RPMI8226 (cell line): ENCODE data around the gene CCDC136.
A peak's percentile ranks its signal among the peaks of the same experiment; 100 is the strongest.

Experiments used
- DNase-seq: peaks from one replicate; pipeline ENCODE4 v3.0.0-alpha.2; 2015

The CCDC136 gene

DNA sequence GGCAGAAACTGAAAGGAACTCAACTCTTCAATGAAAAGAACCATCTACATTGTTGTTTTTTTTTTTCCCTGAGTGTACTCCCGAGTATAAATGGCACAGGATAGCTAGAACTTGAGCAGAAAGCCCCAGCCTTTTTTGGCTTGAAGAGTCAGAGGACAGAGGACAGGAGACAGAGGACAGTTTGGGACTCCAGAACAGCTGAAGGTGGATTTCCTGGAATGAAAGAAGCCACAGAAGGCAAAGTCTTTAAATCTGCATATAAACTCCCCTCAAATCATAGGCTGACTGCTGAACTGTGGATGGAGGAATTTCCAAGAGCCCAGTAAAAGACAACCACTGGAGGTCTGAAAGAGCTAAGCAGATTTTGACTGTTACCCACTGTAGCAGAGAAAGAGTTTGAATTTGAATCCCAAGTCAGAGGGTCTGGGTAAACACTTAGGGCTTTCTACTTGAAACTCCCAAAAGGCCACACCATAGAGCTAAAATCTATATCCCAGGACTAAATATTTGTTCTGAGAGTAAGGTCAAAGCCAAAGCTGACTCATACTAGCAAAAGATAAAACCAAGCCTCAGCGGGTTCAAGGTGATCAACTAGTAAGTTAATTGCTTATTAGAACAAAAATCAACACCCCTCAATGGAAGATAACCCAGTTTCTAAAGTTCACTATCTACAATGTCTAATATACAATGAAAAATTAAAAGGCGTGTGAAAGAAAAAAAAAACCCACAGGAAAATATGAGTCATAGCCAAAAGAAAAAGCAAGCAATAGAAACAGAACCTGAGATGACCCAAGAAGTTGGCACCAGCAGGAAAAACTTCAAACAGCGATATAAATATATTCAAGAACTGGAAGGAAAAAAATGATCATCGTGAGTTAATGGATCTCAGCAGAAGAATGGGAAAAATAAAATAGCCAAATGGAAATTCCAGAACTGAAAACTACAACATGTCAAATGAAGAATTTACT is 14.3 kb upstream of the CCDC136 start:
- DNase-seq, result no peak

GRCh38 chr7:128778946-128779345 is 12.8 kb upstream of the CCDC136 start:
- no peak for DNase-seq

DNA sequence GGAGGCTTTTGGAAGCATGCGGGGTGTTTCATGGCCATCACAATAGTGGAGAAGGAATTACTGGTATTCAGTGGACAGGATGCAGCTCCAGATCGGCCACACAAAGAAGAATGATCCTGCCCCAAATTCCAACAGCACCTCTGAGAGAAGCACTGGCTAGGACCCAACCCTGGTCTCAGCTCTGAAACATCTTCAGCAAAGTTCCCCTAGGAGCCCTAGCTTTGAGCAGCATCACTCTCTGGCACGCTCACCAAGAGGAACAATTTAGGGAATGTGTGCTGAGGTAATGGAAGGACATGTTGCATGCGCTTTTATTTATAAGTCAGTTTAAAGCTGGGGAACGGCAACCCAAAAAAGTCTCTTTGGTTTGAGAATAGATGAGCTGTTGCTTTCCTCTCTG is 10.6 kb upstream of the CCDC136 start:
- no peak for DNase-seq

DNA sequence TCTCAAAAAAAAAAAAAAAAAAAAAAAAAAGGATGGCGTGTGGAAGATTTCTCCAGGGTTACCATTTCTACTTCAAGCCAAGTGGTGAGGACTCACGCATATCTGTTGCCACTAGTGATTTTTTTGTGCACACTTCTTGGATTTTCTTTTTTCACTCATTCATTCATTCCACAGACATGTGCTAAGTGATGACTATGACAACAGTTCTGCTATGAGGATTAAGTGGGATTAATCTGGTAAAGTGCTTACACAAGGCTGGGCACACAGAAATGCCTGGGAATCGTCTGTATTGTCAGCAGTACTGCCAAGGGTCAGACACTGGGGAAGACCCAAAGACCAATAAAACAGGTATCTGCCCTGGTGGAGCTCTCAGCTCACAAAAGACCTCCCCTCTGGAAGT is 9.9 kb upstream of the CCDC136 start:
- no peak for DNase-seq

DNA sequence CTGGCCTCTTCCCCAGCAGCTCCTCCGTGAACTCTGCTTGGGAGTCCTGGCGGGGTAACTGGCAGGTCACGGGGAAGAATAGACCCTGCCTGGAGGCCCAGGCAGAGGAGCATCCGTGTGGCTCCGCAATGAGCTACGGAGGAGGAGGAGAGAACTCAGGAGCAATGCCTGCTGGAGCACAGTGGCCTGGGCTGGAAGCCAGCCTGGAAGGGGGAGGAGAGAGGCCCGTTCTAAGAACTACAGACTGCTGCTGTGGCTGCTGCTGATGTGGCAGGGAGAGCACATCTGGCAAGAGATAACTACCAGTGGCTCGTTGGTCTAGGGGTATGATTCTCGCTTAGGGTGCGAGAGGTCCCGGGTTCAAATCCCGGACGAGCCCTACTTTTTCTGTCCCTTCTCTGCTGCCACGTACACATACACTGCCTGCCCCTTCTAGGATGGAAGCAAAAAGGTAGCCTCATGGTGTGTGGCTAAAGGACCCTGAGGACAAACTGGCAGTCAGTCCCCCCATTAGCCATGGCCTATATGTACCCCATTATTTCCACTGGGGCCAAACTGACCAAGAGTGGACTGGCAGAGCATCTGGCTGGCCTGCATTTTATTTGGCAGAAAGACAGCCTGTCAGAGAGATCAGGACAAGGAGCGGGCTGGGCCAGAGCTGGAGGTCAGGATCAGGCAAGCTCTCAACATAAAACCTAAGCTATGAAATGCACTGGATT is 8.5 kb upstream of the CCDC136 start:
- DNase-seq, result peak; percentile 83

GRCh38 chr7:128785738-128786137 is 6.0 kb upstream of the CCDC136 start:
- no peak for DNase-seq

- no peak for DNase-seq
These were observed 3.0 kb upstream of the CCDC136 start for GRCh38 chr7:128788446-128789412.

DNA sequence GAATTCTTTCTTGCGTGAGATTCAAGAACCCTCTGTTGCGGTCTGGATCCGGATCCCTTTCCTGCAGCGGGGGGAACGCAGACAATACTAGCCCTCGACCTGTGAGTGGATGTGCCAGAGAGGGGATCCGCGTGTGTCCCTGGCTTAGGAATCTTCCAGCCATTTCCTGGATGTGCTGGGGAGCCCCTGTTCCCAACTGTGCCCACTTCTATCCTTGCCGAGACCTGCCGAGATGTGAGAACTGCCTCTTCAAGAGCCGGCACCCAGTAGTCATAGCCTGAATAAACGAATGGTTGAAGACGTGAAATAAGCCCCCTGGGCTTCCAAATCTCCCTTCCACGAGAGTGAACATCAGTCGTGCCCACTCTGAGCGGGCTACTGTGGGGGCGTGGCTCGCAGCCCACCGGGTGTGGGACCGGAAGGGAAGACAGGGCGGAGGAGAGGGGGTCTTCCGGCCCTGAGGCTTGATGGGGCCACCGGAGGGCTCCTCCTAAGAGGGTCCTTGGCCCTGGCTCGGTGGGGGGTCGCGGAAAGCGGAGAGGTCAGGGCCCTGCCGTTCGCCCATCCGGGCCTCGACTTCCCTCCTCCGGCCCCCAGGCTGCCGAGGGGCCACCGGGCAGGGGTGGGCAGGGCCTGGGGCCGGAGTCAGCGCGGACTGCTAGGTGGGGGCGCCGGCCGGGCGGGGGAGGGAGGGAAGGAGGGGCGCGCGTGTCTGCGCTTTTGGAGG is 1.3 kb upstream of the CCDC136 start:
- no peak for DNase-seq

GRCh38 chr7:128791972-128792327 is 182 bp downstream of the CCDC136 start:
- DNase-seq, result no peak

DNA sequence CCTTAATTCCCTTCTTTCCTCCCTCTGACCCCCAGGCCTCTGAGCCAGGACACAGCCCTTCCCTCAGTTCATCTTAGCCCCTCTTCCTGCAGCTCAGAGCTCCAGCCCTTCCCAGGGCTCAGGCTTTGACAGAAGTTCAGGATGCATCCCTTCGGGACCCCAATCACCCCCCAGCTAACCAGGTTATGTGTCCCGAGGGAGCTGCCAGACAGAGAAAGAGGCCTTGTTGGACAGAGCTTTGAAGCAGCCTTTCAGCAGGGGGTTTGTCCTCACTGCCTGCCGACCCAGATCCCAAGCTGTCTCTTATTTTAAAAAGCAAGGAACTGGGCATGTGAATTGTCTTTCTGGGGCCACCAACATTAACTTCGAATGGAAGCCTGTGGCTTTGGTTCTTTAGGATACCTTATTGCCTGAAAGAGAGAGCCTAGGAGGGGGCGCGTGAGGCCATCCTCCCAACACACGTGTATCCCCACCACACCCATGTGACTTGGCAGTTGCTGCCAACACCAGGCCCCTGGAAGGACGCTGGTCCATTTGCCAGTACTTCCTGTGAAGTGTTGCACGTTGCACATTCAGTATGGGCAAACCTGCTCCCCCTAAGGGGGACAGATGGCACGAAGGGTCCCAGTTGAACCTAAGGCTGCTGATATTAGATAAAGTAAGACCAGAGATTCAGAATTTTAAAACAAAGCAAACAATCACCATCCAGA is 858 bp downstream of the CCDC136 start:
- DNase-seq, result no peak

DNA sequence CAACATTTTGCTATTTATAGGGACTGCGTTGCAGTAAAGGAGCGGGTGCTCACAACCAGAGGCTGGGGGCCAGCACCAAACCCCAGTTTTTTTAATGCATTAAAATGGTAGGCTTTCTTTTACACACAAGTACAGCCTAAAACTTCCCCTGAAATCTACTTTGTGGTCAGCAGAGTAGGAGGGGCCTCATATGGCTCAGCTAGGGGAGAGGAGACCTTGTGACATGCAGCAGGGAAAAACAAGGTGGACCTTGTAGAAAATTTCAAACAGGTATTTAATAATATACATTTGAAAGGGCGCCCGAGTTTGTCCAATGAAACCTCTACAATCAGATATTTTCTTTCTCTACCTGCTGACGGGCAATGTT is 1.4 kb downstream of the CCDC136 start:
- no peak for DNase-seq

DNA sequence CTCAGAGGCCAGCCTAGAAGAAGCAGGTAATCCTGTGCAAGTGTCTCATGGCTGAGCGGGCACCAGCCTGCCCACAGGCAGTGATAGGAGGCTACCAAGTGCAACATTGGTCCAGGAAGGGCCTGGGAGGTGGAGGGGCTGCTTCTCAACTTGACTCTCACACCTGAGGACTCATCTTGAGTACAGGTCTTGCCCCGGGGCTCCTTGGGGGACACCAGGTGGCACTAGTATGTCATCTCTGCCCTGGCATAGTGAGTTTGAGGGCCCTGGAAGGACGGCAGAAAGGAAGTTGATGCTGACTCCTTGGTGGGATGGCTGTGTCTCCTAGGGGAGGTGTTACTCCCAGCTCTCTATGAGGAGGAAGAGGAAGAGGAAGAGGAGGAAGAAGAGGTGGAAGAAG is 2.3 kb downstream of the CCDC136 start:
- peak; percentile 76 for DNase-seq

- no peak for DNase-seq
These were observed 2.7 kb downstream of the CCDC136 start for GRCh38 chr7:128794436-128794835.

GRCh38 chr7:128795129-128795528 is 3.4 kb downstream of the CCDC136 start:
- DNase-seq, result no peak

DNA sequence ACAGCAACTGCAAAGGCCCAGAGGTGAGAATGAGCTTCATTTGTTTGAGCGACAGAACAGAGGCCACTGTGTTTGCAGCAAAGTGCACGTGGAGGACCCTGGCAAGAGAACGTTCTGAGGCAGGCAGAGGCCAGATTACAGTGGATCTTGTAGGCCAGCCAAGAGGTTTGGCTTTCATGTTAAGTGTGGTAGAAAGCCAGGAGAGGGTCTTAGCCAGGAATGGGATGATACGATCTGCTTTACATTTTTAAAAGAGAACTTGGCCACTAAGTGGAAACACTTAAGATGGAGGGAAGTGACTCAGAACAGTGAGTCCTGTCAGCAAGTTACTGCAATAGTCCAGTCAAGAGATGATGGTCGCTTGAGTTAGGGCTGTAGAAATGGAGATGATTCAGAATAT is 4.6 kb downstream of the CCDC136 start:
- no peak for DNase-seq

GRCh38 chr7:128799451-128799850 is 7.7 kb downstream of the CCDC136 start:
- no peak for DNase-seq

DNA sequence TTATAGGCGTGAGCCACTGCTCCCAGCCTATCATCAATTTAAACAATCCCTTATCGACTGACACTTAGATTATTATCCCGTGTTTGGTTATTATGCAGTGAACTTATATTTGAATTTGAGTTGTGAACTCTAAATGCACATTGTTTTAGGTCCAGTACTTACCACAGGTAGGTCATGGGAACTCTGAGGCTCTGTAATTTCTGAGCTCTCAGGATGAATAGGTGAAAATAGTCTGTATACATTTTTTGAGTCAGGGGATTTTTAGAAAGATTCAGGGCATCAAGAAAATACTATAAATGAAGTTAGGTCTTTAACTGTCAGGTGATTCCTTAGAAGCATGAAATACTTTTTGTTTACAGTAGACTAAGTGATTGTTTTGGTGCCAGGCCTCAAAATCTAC is 8.8 kb downstream of the CCDC136 start:
- no peak for DNase-seq

GRCh38 chr7:128801003-128801402 is 9.2 kb downstream of the CCDC136 start:
- DNase-seq, result no peak

DNA sequence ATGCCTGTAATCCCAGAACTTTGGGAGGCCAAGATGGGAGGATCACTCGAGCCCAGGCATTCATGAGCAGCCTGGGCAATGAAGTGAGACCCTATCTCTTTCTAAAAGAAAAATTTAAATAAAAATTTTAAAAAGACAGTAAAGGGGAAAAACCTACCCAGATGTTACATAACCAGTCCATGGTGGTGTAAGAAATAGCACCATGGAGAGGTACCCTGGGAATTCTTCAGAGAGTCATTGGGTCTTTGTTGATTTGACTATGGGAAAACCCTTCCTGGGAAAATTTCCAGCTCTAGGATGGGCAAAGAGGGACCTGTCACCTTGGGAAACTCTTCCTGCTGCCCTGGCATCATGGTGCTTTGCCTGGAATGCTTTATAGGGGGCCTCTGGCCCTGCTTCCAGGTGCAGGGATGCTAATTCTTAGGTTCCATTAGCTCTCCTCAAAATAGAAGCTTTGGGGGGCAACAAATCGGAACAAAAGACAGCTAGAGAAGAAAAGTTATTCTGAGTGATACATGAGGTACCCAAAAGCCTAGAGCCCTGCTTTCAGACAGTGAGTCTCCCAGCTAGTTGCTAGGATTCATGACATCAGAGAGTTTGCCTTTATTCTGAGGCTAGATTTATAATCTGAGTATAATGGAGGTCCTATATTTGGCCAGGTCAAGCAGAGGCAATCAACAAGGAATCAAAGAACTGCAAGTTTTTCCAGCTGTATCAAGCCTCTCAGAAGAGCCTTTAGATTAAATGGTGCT is 10.1 kb downstream of the CCDC136 start:
- DNase-seq, result no peak

DNA sequence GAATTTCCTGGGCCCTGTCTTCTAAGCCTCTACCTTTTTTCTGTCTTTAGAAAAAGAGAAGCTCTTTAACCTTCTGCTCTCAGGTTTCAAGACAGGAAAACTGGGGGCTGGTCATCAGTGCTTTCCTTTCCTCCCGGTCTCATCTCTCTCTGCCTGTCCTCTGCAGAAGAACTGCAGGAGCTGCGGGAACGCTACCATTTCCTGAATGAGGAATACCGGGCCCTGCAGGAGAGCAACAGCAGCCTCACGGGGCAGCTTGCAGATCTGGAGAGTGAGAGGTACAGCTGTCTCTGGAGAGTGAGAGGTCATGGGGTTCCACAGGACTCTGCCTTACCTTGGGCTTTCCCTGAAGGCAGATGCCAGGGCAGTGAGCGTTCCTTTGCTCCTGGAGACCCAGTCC is 12.7 kb downstream of the CCDC136 start:
- DNase-seq, result no peak

- no peak for DNase-seq
These were observed 13.5 kb downstream of the CCDC136 start for GRCh38 chr7:128805225-128805624.
